ENCODE measurements around the gene ITM2A.

GRCh38 chrX:79412972-79413371 is 45.8 kb upstream of the ITM2A start:
- TF ChIP-seq POLR2AphosphoS5 (IDR thresholded peaks at IDR 0.05) (no peak), POLR2A (IDR thresholded peaks at IDR 0.05) (no peak)

Data from upper lobe of left lung (tissue), 4 donors.